Activated B cell treated with CpG ODN at 0.5 μM for 24 hours (primary cell): ENCODE measurements around the gene ECI1. TPM values are rescaled to one million over a fixed set of nuclear protein-coding genes. Genes with fewer than 3 reads are reported as not detected.

ENCODE experiments used
- ATAC-seq: fragments of 200-7000 bp; cut with Tn5 transposase; one replicate; pipeline ENCODE4 v1.10.0; 2021; ENCODE audit warnings: low read depth, mild to moderate bottlenecking, moderate library complexity
- CTCF ChIA-PET: fragments of 350-600 bp; sonication (Branson Sonifier 250); formaldehyde crosslinking; loops from one replicate; lab custom pipeline; 2021; ENCODE audit warnings: antibody characterized with exemption; lab: Charles Lee
- POLR2A ChIA-PET: fragments of 350-600 bp; sonication (Branson Sonifier 250); formaldehyde crosslinking; loops from one replicate; lab custom pipeline; 2021; ENCODE audit warnings: antibody characterized with exemption; lab: Charles Lee
- DNase-seq: peaks from one replicate; pipeline ENCODE4 v3.0.0; 2022
- H3K27ac Mint-ChIP-seq: one replicate; pipeline ENCODE4 v1.8.0; 2020; ENCODE audit warnings: mixed read lengths
- H3K27me3 Mint-ChIP-seq: one replicate; pipeline ENCODE4 v1.8.0; 2021; ENCODE audit warnings: mixed read lengths
- H3K36me3 Mint-ChIP-seq: one replicate; pipeline ENCODE4 v1.8.0; 2021; ENCODE audit warnings: low read depth, mixed read lengths
- H3K4me1 Mint-ChIP-seq: one replicate; pipeline ENCODE4 v1.8.0; 2021; ENCODE audit warnings: mixed read lengths
- H3K4me3 Mint-ChIP-seq: one replicate; pipeline ENCODE4 v1.8.0; 2020; ENCODE audit warnings: mild to moderate bottlenecking, mixed read lengths
- H3K9me3 Mint-ChIP-seq: one replicate; pipeline ENCODE4 v1.8.0; 2020; ENCODE audit warnings: mixed read lengths
- CTCF ChIP-seq: fragments of 200-600 bp; IDR thresholded peaks from one replicate; pipeline ENCODE4 v1.8.0; 2022; ENCODE audit warnings: antibody characterized with exemption, mild to moderate bottlenecking
- intact Hi-C: fragments of 100-400 bp; cut with micrococcal nuclease; formaldehyde crosslinking; loops from one replicate; pipeline ENCODE4 v1.15.1; 2024
- total RNA-seq: library from RNA; stranded (reverse); gene quantifications from 2 replicates; pipeline ENCODE4 v1.2.3, GENCODE V29; 2022

Gene ECI1
- total RNA-seq, 1 donor from 2014 or later = 38.1 TPM

GRCh38 chr16:2284001-2284770 lies 32.8 kb upstream of the ECI1 start:
- H3K27ac Mint-ChIP-seq = no peak overlapping the region
- ATAC-seq (no peak), DNase-seq (no peak)
- ChIA-PET POLR2A (no interaction called here), CTCF (no interaction called here)
- H3K4me3 Mint-ChIP-seq = no peak overlapping the region
- H3K36me3 Mint-ChIP-seq = no peaks in the 10 kb centered on the region
- H3K9me3 Mint-ChIP-seq = no peaks in the 10 kb centered on the region
- intact Hi-C loops = no loop called here
- H3K4me1 Mint-ChIP-seq = no peaks in the 10 kb centered on the region
- H3K27me3 Mint-ChIP-seq = no peaks in the 10 kb centered on the region
- TF ChIP-seq CTCF = no peak

GRCh38 chr16:2282866-2283555 lies 31.6 kb upstream of the ECI1 start:
- no peaks in the 10 kb centered on the region for H3K4me1 Mint-ChIP-seq
- H3K27ac Mint-ChIP-seq = no peak overlapping the region
- no peaks in the 10 kb centered on the region for H3K9me3 Mint-ChIP-seq
- no peaks in the 10 kb centered on the region for H3K27me3 Mint-ChIP-seq
- no peak for ATAC-seq
- POLR2A ChIA-PET = no interaction called here
- no peak overlapping the region for H3K4me3 Mint-ChIP-seq
- intact Hi-C loops = no loop called here
- no peak for DNase-seq
- no peaks in the 10 kb centered on the region for H3K36me3 Mint-ChIP-seq
- no peak for TF ChIP-seq CTCF
- CTCF ChIA-PET = no interaction called here

- intact Hi-C loops = no loop called here
- Mint-ChIP-seq H3K27ac (no peak overlapping the region), H3K4me3 (no peak overlapping the region), H3K27me3 (no peaks in the 10 kb centered on the region), H3K4me1 (no peaks in the 10 kb centered on the region), H3K9me3 (no peaks in the 10 kb centered on the region), H3K36me3 (no peaks in the 10 kb centered on the region)
- TF ChIP-seq CTCF = no peak
- POLR2A ChIA-PET = no interaction called here
- CTCF ChIA-PET = no interaction called here
- ATAC-seq (no peak), DNase-seq (no peak)
Observed at GRCh38 chr16:2282262-2282661, 30.9 kb upstream of the ECI1 start.

GRCh38 chr16:2280981-2281542 lies 29.7 kb upstream of the ECI1 start:
- CTCF ChIA-PET = no interaction called here
- Mint-ChIP-seq H3K4me3 (no peak overlapping the region), H3K4me1 (no peaks in the 10 kb centered on the region), H3K27me3 (no peaks in the 10 kb centered on the region), H3K9me3 (no peaks in the 10 kb centered on the region), H3K27ac (peak overlapping the region; percentile 61), H3K36me3 (no peaks in the 10 kb centered on the region)
- DNase-seq (no peak), ATAC-seq (no peak)
- intact Hi-C loops = no loop called here
- POLR2A ChIA-PET = no interaction called here
- TF ChIP-seq CTCF = no peak

GRCh38 chr16:2280461-2280860 lies 29.1 kb upstream of the ECI1 start:
- POLR2A ChIA-PET = no interaction called here
- Mint-ChIP-seq H3K4me3 (no peak overlapping the region), H3K27ac (no peak overlapping the region), H3K4me1 (no peaks in the 10 kb centered on the region), H3K9me3 (no peaks in the 10 kb centered on the region), H3K36me3 (no peaks in the 10 kb centered on the region), H3K27me3 (no peaks in the 10 kb centered on the region)
- DNase-seq (no peak), ATAC-seq (no peak)
- CTCF ChIA-PET = no interaction called here
- intact Hi-C loops = no loop called here
- no peak for TF ChIP-seq CTCF
